Upper lobe of left lung (tissue), 6 donors: ENCODE data around the gene C1QL4. TPM values are rescaled to one million over a fixed set of nuclear protein-coding genes. Genes with fewer than 3 reads are reported as not detected.
"Not testable (repeated sequence)": the region's sequence is repeated elsewhere in the genome, so short reads cannot be mapped to it uniquely, and the experiment has no call there.

Source experiments
- ATAC-seq, 2 donors: fragments of 200-7000 bp; cut with Tn5 transposase; one replicate each; pipeline ENCODE4 v1.9.1; 2022; ENCODE audit warnings: mild to moderate bottlenecking in 2 of 2, moderate library complexity in 2 of 2; ENCODE audit not compliant: low FRiP score in 2 of 2
- DNase-seq, 2 donors: peaks; one replicate each; pipeline ENCODE4 v3.0.0-alpha.2; 2019 to 2020
- H3K27ac ChIP-seq, 4 donors: fragments of 200-600 bp; sonication (generic); one replicate each; pipeline ENCODE4 v1.5.1; 2016 to 2019
- H3K27me3 ChIP-seq, 4 donors: fragments of 200-600 bp; sonication (generic); one replicate each; pipeline ENCODE4 v1.5.1; 2017 to 2019
- H3K36me3 ChIP-seq, 4 donors: fragments of 200-600 bp; sonication (generic); one replicate each; pipeline ENCODE4 v1.5.1; 2016 to 2019
- H3K4me1 ChIP-seq, 4 donors: fragments of 200-600 bp; sonication (generic); one replicate each; pipeline ENCODE4 v1.5.1; 2018 to 2019
- H3K4me3 ChIP-seq, 4 donors: fragments of 200-600 bp; sonication (generic); one replicate each; pipeline ENCODE4 v1.5.1; 2017 to 2019; ENCODE audit warnings: mild to moderate bottlenecking in 2 of 4, moderate library complexity in 1 of 4
- H3K9me3 ChIP-seq, 4 donors: fragments of 200-600 bp; sonication (generic); one replicate each; pipeline ENCODE4 v1.5.1; 2018 to 2019
- CTCF ChIP-seq, 6 experiments: fragments of 450-650 bp in 4 of 6; fragments of 200-600 bp in 2 of 6; sonication (generic) in 2 of 6; IDR thresholded peaks; one replicate each; pipeline ENCODE4 v1.5.1; 2016 to 2019; ENCODE audit warnings: antibody characterized with exemption in 6 of 6
- EP300 ChIP-seq, 4 donors: sonication (generic); formaldehyde crosslinking; IDR thresholded peaks; one replicate each; pipeline ENCODE4 v1.5.1; 2017; ENCODE audit warnings: antibody characterized with exemption in 4 of 4, control low read depth in 2 of 4
- POLR2A ChIP-seq, 4 donors: fragments of 450-650 bp; IDR thresholded peaks; one replicate each; pipeline ENCODE4 v1.5.1; 2016 to 2017; ENCODE audit warnings: antibody characterized with exemption in 4 of 4, mild to moderate bottlenecking in 2 of 4
- POLR2AphosphoS5 ChIP-seq, 2 donors: sonication (generic); formaldehyde crosslinking; IDR thresholded peaks; one replicate each; pipeline ENCODE4 v1.5.1; 2017; ENCODE audit warnings: antibody characterized with exemption in 2 of 2
- WGBS, 2 donors: methylation state at CpG; one replicate each; pipeline ENCODE4 v1.1.5; 2017 to 2018; 5-methylcytosine and 5-hydroxymethylcytosine counted together
- total RNA-seq, 6 donors: library from RNA; depleted of rRNA in 4 of 6; stranded (reverse); fragments of >200 nt in 4 of 6; gene quantifications; one replicate each; pipeline versions ENCODE4 v1.1.0 to v1.2.1, GENCODE V29; 2016 to 2021
- donor health status: DM: no; HTN: no; CAD: no; lungs with moderate emphysema.
- donor health status: DM: no; HTN: yes; CAD: no; lungs with severe emphysema.

The C1QL4 gene
- total RNA-seq, 6 donors from 2014 or later: not detected

- ATAC-seq (no peak), DNase-seq (no peak)
- Histone ChIP-seq H3K36me3 (no peaks in the 10 kb centered on the region), H3K27ac (no peak overlapping the region), H3K27me3 (no peaks in the 10 kb centered on the region), H3K9me3 (no peaks in the 10 kb centered on the region), H3K4me1 (no peaks in the 10 kb centered on the region), H3K4me3 (no peak overlapping the region)
- TF ChIP-seq POLR2AphosphoS5 (IDR thresholded peaks at IDR 0.05): no peak
- no peak for TF ChIP-seq EP300 (IDR thresholded peaks at IDR 0.05)
- TF ChIP-seq CTCF (IDR thresholded peaks at IDR 0.05): no peak
- TF ChIP-seq POLR2A (IDR thresholded peaks at IDR 0.05): no peak
- 77 to 91% methylated on average over 1 of the region's 1 CpG for WGBS, 2 donors
Measured at GRCh38 chr12:49314811-49315210, 22.2 kb downstream of the C1QL4 start.

- WGBS, 2 donors: 50 to 73% methylated on average over 1 to 3 of the region's 3 CpGs
- H3K9me3 ChIP-seq, ATAC-seq, DNase-seq, H3K4me3 ChIP-seq, H3K36me3 ChIP-seq, H3K4me1 ChIP-seq, H3K27ac ChIP-seq, H3K27me3 ChIP-seq: not testable (repeated sequence)
Measured at GRCh38 chr12:49310451-49311000, 26.5 kb downstream of the C1QL4 start.

- Histone ChIP-seq H3K4me1 (no peaks in the 10 kb centered on the region), H3K4me3 (no peak overlapping the region), H3K9me3 (no peaks in the 10 kb centered on the region), H3K36me3 (no peaks in the 10 kb centered on the region), H3K27me3 (no peaks in the 10 kb centered on the region), H3K27ac (no peak overlapping the region)
- TF ChIP-seq POLR2AphosphoS5 (IDR thresholded peaks at IDR 0.05) (no peak), POLR2A (IDR thresholded peaks at IDR 0.05) (no peak), CTCF (IDR thresholded peaks at IDR 0.05) (no peak), EP300 (IDR thresholded peaks at IDR 0.05) (no peak)
- DNase-seq: no peak
- WGBS, 2 donors: 91 to 92% methylated on average over 7 of the region's 7 CpGs
- no peak for ATAC-seq
Measured at GRCh38 chr12:49309386-49309785, 27.6 kb downstream of the C1QL4 start.

GRCh38 chr12:49305762-49306510, 31.1 kb downstream of the C1QL4 start:
- WGBS, 2 donors: 76 to 81% methylated on average over 6 of the region's 6 CpGs
- no peaks in the 10 kb centered on the region for H3K9me3 ChIP-seq
- H3K27ac ChIP-seq: no peak overlapping the region
- DNase-seq: no peak
- no peaks in the 10 kb centered on the region for H3K27me3 ChIP-seq
- no peaks in the 10 kb centered on the region for H3K4me1 ChIP-seq
- ATAC-seq: no peak
- H3K4me3 ChIP-seq: no peak overlapping the region
- no peaks in the 10 kb centered on the region for H3K36me3 ChIP-seq
- TF ChIP-seq POLR2A (IDR thresholded peaks at IDR 0.05): no peak
- TF ChIP-seq EP300 (IDR thresholded peaks at IDR 0.05): no peak
- TF ChIP-seq POLR2AphosphoS5 (IDR thresholded peaks at IDR 0.05): no peak
- no peak for TF ChIP-seq CTCF (IDR thresholded peaks at IDR 0.05)

- no peaks in the 10 kb centered on the region for H3K9me3 ChIP-seq
- H3K4me3 ChIP-seq: no peak overlapping the region
- ATAC-seq (no peak), DNase-seq (no peak)
- no peak for TF ChIP-seq EP300 (IDR thresholded peaks at IDR 0.05)
- no peak for TF ChIP-seq CTCF (IDR thresholded peaks at IDR 0.05)
- no peak for TF ChIP-seq POLR2A (IDR thresholded peaks at IDR 0.05)
- no peaks in the 10 kb centered on the region for H3K27me3 ChIP-seq
- H3K4me1 ChIP-seq: no peaks in the 10 kb centered on the region
- no peaks in the 10 kb centered on the region for H3K36me3 ChIP-seq
- H3K27ac ChIP-seq: no peak overlapping the region
- WGBS, 2 donors: 69 to 81% methylated on average over 2 of the region's 2 CpGs
Measured at GRCh38 chr12:49304161-49304560, 32.8 kb downstream of the C1QL4 start.
